Measurements from ENCODE around the gene BMP8B.
A peak's percentile ranks its signal among the peaks of the same experiment; 100 is the strongest.

BMP8B gene

DNA sequence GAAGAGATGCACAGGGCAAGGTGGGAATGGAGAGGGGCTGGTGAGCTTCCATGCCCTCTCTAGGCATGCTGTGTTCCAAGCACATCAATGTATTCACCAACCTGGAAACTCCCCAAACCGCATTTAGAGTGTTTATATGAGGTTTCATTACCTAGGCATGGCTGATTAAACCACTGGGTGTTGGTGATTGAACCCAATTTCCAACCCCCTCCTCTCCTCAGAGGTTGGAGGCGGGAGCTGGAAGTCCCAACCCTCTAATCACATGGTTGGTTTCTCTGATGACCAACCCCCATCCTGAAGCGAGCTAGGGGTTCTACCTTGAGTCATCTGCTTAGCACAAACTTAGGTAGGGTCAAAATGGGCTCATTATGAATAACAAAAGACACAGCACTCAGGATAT lies 52.9 kb downstream of the BMP8B start:
- Mint-ChIP-seq H3K36me3 (no peaks in the 10 kb centered on the region), H3K9me3 (no peaks in the 10 kb centered on the region), H3K27ac (no peak overlapping the region), H3K27me3 (peaks cover 37% of the 10 kb centered on the region), H3K4me3 (no peak overlapping the region), H3K4me1 (peaks cover 20% of the 10 kb centered on the region)
- no peak for ATAC-seq

DNA sequence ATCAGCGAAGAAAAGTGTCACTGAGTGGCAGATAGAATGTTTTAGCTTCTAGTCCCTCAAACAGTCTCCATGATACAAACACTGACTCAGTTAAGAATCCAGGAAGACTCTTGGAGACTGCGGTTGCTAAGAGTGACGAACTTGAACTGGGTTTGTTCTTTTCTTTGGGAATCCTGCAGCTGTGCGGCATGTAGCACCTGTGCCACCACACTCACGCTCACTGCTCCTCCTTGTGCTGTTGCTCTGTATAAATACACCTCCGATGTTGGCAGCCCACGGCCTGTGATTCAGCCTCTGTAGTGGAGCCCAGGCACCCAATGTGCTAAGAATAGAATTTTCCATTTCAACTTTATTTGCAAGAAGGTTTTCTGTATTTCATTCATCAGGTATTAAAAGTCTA lies 55.5 kb downstream of the BMP8B start:
- H3K9me3 Mint-ChIP-seq: no peaks in the 10 kb centered on the region
- ATAC-seq: no peak
- H3K36me3 Mint-ChIP-seq: no peaks in the 10 kb centered on the region
- no peak overlapping the region for H3K27ac Mint-ChIP-seq
- H3K4me1 Mint-ChIP-seq: peaks cover 12% of the 10 kb centered on the region
- H3K27me3 Mint-ChIP-seq: peaks cover 63% of the 10 kb centered on the region
- no peak overlapping the region for H3K4me3 Mint-ChIP-seq

GRCh38 chr1:39732730-39733129 lies 55.9 kb downstream of the BMP8B start:
- Mint-ChIP-seq H3K36me3 (no peaks in the 10 kb centered on the region), H3K27ac (no peak overlapping the region), H3K9me3 (no peaks in the 10 kb centered on the region), H3K4me3 (no peak overlapping the region), H3K4me1 (peaks cover 16% of the 10 kb centered on the region), H3K27me3 (peaks cover 67% of the 10 kb centered on the region)
- no peak for ATAC-seq

- Mint-ChIP-seq H3K4me3 (no peak overlapping the region), H3K4me1 (peaks cover 28% of the 10 kb centered on the region), H3K27me3 (peaks cover 74% of the 10 kb centered on the region), H3K27ac (no peak overlapping the region), H3K36me3 (no peaks in the 10 kb centered on the region), H3K9me3 (no peaks in the 10 kb centered on the region)
- ATAC-seq: no peak
These were observed 58.8 kb downstream of the BMP8B start for GRCh38 chr1:39729842-39730241.

GRCh38 chr1:39729030-39729429 lies 59.6 kb downstream of the BMP8B start:
- Mint-ChIP-seq H3K9me3 (no peaks in the 10 kb centered on the region), H3K36me3 (no peaks in the 10 kb centered on the region), H3K4me3 (peak overlapping the region; percentile 34), H3K27me3 (peaks cover 77% of the 10 kb centered on the region), H3K4me1 (peaks cover 28% of the 10 kb centered on the region), H3K27ac (no peak overlapping the region)
- ATAC-seq: no peak

GRCh38 chr1:39727932-39728317 lies 60.7 kb downstream of the BMP8B start:
- H3K4me3 Mint-ChIP-seq: peak overlapping the region; percentile 82
- peak; percentile 59 for ATAC-seq
- peaks cover 66% of the 10 kb centered on the region for H3K27me3 Mint-ChIP-seq
- no peaks in the 10 kb centered on the region for H3K9me3 Mint-ChIP-seq
- peaks cover 28% of the 10 kb centered on the region for H3K4me1 Mint-ChIP-seq
- no peaks in the 10 kb centered on the region for H3K36me3 Mint-ChIP-seq
- peak overlapping the region; percentile 70 for H3K27ac Mint-ChIP-seq

- Mint-ChIP-seq H3K9me3 (no peaks in the 10 kb centered on the region), H3K36me3 (no peaks in the 10 kb centered on the region), H3K27ac (peak overlapping the region; percentile 70), H3K27me3 (peaks cover 65% of the 10 kb centered on the region), H3K4me3 (peak overlapping the region; percentile 82), H3K4me1 (peaks cover 28% of the 10 kb centered on the region)
- ATAC-seq: peak; percentile 66
These were observed 61.3 kb downstream of the BMP8B start for GRCh38 chr1:39727221-39727931.

DNA sequence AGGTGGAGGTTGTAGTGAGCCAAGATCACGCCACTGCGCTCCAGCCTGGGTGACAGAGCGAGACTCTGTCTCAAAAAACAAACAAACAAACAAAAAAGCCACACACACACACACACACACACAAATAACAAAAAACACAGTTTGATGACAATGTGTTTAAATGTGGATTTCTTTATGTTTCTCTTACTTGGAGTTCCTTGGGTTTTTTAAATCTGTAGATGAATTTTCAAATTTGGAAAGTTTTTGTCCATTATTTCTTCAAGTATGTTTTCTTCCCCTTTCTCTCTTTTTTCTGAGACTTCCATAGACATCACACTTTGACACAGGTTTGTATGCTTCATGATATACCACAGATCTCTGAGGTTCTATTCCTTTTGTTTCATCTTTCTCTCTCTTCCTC lies 62.1 kb downstream of the BMP8B start:
- no peaks in the 10 kb centered on the region for H3K36me3 Mint-ChIP-seq
- ATAC-seq: no peak
- no peak overlapping the region for H3K4me3 Mint-ChIP-seq
- no peak overlapping the region for H3K27ac Mint-ChIP-seq
- H3K9me3 Mint-ChIP-seq: no peaks in the 10 kb centered on the region
- peaks cover 28% of the 10 kb centered on the region for H3K4me1 Mint-ChIP-seq
- H3K27me3 Mint-ChIP-seq: peaks cover 65% of the 10 kb centered on the region

DNA sequence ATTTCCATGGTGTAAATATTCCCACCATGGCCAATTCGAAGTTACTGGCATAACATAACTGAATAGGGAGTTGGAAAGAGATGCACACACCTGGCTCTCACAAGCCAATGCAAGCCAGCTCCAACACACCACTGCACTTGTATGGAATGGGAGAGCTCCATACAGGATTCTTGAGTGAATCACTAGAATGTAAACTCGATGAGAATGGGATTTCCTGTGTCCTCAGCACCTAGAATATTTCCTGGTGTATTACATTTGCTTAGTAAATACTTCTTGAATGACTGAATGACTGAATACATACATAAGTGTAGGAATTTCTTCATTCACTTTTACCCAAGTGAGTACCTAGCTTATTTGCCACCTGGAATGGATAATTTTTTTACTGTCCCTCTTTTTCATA lies 66.2 kb downstream of the BMP8B start:
- Mint-ChIP-seq H3K4me1 (peaks cover 10% of the 10 kb centered on the region), H3K27ac (no peak overlapping the region), H3K9me3 (no peaks in the 10 kb centered on the region), H3K27me3 (peaks cover 43% of the 10 kb centered on the region), H3K4me3 (no peak overlapping the region), H3K36me3 (no peaks in the 10 kb centered on the region)
- no peak for ATAC-seq

DNA sequence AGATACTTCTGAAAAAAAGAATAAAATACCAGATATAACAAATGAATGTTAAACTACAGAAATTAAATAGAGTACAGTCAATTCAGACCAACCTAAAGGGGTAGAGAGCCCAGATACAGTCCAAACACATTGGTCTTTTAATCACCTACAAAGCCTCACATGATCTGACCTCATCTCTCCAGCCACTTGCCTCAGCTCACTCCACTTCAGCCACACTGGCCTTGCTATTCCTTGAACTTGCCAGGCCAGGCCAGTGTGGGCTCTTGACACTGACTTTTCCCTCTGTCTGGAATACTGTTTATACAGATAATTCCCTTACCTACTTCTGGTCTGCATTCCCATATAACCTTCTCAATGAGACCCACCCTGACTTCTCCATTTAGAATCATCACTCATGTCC lies 67.0 kb downstream of the BMP8B start:
- H3K4me3 Mint-ChIP-seq: no peak overlapping the region
- ATAC-seq: no peak
- no peak overlapping the region for H3K27ac Mint-ChIP-seq
- peaks cover 1% of the 10 kb centered on the region for H3K4me1 Mint-ChIP-seq
- peaks cover 40% of the 10 kb centered on the region for H3K27me3 Mint-ChIP-seq
- H3K9me3 Mint-ChIP-seq: no peaks in the 10 kb centered on the region
- no peaks in the 10 kb centered on the region for H3K36me3 Mint-ChIP-seq

DNA sequence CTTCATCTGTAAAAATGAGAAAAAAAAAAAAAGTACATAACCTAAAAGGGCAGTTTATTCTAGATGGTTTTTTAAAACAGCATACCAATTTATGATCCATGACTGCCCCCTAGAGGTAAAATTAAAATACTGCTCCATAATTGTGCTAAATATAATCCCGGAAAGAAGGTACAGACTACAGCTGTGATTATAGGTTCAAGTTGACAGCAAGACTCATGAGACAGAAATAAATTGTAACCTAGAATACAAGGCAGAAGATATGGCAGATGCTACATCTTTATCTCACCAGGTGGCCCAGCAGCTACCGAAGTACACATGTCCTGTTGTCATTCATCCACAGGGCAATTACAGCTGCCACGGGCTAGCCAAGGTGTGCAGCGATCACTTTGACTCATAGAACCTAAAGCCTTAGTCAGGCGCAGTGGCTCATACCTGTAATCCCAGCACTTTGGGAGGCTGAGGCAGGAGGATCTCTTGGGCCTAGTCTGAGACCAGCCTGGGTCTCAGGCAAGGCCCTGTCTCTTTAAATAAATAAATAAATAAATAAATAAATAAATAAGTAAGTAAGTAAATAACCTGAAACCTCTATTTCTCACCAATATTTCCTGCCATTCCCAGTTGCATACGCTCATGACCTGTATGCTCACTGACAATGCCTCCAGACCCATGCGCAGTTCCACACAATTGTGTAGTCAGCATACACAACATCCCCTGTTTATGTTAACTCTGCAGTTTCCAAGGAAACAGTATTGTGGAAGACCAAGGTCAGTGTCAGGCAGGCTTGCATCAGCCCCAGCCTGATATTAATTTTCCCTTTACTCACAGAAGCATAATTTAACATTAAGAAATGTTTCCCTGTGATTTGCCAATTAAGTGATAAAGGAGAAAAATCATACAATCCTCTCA lies 68.3 kb downstream of the BMP8B start:
- Mint-ChIP-seq H3K27ac (no peak overlapping the region), H3K9me3 (no peaks in the 10 kb centered on the region), H3K4me3 (no peak overlapping the region), H3K27me3 (peaks cover 36% of the 10 kb centered on the region), H3K36me3 (no peaks in the 10 kb centered on the region), H3K4me1 (no peaks in the 10 kb centered on the region)
- peak; percentile 64 for ATAC-seq

GRCh38 chr1:39717809-39718208 lies 70.9 kb downstream of the BMP8B start:
- no peaks in the 10 kb centered on the region for H3K9me3 Mint-ChIP-seq
- ATAC-seq: no peak
- no peak overlapping the region for H3K27ac Mint-ChIP-seq
- peaks cover 31% of the 10 kb centered on the region for H3K27me3 Mint-ChIP-seq
- no peak overlapping the region for H3K4me3 Mint-ChIP-seq
- no peaks in the 10 kb centered on the region for H3K36me3 Mint-ChIP-seq
- no peaks in the 10 kb centered on the region for H3K4me1 Mint-ChIP-seq

GRCh38 chr1:39713557-39713956 lies 75.1 kb downstream of the BMP8B start:
- ATAC-seq: no peak
- H3K36me3 Mint-ChIP-seq: no peaks in the 10 kb centered on the region
- no peak overlapping the region for H3K4me3 Mint-ChIP-seq
- no peaks in the 10 kb centered on the region for H3K4me1 Mint-ChIP-seq
- H3K27ac Mint-ChIP-seq: no peak overlapping the region
- no peaks in the 10 kb centered on the region for H3K9me3 Mint-ChIP-seq
- H3K27me3 Mint-ChIP-seq: peaks cover 30% of the 10 kb centered on the region

DNA sequence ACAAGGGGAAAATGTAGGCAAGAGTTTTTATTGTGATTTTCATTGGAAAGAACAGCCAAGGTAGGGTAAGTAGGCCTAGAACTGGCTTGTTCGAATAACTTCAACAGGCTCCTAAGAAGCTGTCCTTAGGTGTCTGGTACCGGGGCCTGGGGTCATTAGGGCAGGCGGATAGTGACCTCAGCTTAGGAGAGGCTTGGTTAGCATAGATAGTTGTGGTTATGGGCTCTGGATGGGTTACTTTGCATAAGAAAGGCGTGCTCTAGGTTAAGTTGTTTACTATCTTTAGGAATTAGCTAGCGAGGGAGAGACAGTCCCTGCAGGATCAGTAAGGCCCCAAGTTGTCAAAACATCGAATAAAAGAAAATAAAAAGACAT lies 76.7 kb downstream of the BMP8B start:
- Mint-ChIP-seq H3K27ac (no peak overlapping the region), H3K4me1 (no peaks in the 10 kb centered on the region), H3K9me3 (no peaks in the 10 kb centered on the region), H3K4me3 (no peak overlapping the region), H3K36me3 (no peaks in the 10 kb centered on the region), H3K27me3 (peaks cover 17% of the 10 kb centered on the region)
- no peak for ATAC-seq

DNA sequence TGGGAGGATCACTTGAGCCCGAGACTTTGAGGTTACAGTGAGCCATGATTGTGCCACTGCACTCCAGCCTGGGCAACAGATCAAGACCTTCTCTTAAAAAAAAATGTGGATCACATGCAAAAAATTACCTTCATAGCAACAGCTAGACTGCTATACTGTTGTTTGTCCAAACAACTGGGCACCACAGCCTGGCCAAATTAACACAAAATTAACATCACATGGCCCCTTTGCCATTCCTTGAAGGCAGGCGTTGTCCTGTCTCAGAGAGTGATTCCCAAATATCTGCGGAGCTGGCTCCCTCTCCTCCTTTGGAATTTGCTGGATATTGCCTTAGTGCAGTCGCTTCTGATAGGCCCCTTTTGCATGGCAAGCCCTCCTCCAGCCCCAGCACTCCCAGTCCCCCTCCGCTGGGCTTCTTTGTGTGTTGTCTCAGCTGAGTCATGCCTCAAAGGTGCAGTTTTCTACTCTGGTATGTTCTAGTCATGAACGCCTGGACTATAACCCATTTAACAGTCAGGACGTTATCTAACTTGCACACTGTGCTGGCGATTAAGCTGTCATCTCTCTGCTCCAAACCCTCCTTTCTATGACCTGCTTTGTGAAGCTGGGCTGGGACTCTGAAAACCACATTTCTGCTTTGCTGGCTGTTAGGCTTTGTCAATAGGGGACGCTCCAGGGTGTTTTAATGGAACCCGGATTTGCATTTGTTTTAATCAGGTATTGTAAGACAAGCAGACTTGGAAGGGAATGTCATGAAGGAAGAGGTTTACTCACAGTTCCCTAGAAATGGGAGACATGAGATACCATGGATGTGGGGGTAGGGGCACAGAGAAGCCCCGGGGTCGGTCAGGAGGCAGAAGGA lies 77.3 kb downstream of the BMP8B start:
- Mint-ChIP-seq H3K9me3 (no peaks in the 10 kb centered on the region), H3K27ac (no peak overlapping the region), H3K4me1 (no peaks in the 10 kb centered on the region), H3K36me3 (no peaks in the 10 kb centered on the region), H3K27me3 (peaks cover 11% of the 10 kb centered on the region), H3K4me3 (no peak overlapping the region)
- ATAC-seq: no peak

Measured in stimulated activated memory B cell treated with anti-CD40 and anti-IgM and Interleukin-4, amounts not matched to agents 10 μg/mL and 1 μg/mL and 100 μg/mL, for 72 hours (primary cell).